HG03378 (cell line): ENCODE data around the gene MRAP.
"Not testable (repeated sequence)": the region's sequence is repeated elsewhere in the genome, so short reads cannot be mapped to it uniquely, and the experiment has no call there.

Source experiments
- ATAC-seq: cut with Tn5 transposase; IDR thresholded peaks from one replicate; pipeline ENCODE4 v1.9.1; 2021; ENCODE audit warnings: mild to moderate bottlenecking, moderate library complexity; ENCODE audit not compliant: unreplicated experiment

Gene MRAP

GRCh38 chr21:32298658-32299081 is at the start of gene MRAP:
Gene MRAP, plus strand, starts transcription at chr21:32298855. Its CDS starts 117 bp downstream, at chr21:32298972.
- ATAC-seq: no peak

GRCh38 chr21:32249511-32250280 is 49.0 kb upstream of the MRAP start:
- no peak for ATAC-seq

GRCh38 chr21:32252136-32252535 is 46.5 kb upstream of the MRAP start:
- no peak for ATAC-seq

GRCh38 chr21:32253215-32253641 is 45.4 kb upstream of the MRAP start:
- no peak for ATAC-seq

- no peak for ATAC-seq
Observed at GRCh38 chr21:32256251-32256650, 42.4 kb upstream of the MRAP start.

- no peak for ATAC-seq
Observed at GRCh38 chr21:32256873-32257620, 41.6 kb upstream of the MRAP start.

GRCh38 chr21:32257962-32258785 is 40.5 kb upstream of the MRAP start:
- peak; percentile 80 for ATAC-seq

GRCh38 chr21:32258786-32259048 is 39.9 kb upstream of the MRAP start:
- ATAC-seq: not testable (repeated sequence)

- ATAC-seq: no peak
Observed at GRCh38 chr21:32260130-32260529, 38.5 kb upstream of the MRAP start.

- ATAC-seq: no peak
Observed at GRCh38 chr21:32261929-32262328, 36.7 kb upstream of the MRAP start.

- not testable (repeated sequence) for ATAC-seq
Observed at GRCh38 chr21:32265321-32265720, 33.3 kb upstream of the MRAP start.

GRCh38 chr21:32270748-32271147 is 27.9 kb upstream of the MRAP start:
- no peak for ATAC-seq

- ATAC-seq: no peak
Observed at GRCh38 chr21:32276671-32277070, 22.0 kb upstream of the MRAP start.

GRCh38 chr21:32278103-32278502 is 20.6 kb upstream of the MRAP start:
- ATAC-seq: peak; percentile 25

- ATAC-seq: peak; percentile 80
Observed at GRCh38 chr21:32278518-32279376, 19.9 kb upstream of the MRAP start, which contains the start of gene MIS18A. Gene MIS18A, minus strand, starts transcription at chr21:32279049. Its CDS starts 35 bp downstream, at chr21:32279014.

GRCh38 chr21:32279377-32279680 is 19.3 kb upstream of the MRAP start:
- no peak for ATAC-seq

- ATAC-seq: no peak
Observed at GRCh38 chr21:32281531-32281930, 17.1 kb upstream of the MRAP start.

- no peak for ATAC-seq
Observed at GRCh38 chr21:32282992-32283391, 15.7 kb upstream of the MRAP start.

GRCh38 chr21:32285476-32285875 is 13.2 kb upstream of the MRAP start:
- no peak for ATAC-seq

- no peak for ATAC-seq
Observed at GRCh38 chr21:32297449-32297848, 1.2 kb upstream of the MRAP start.

GRCh38 chr21:32298148-32298559 is 501 bp upstream of the MRAP start:
- no peak for ATAC-seq
